GM12892 (cell line): ENCODE measurements around the gene PCF11.

Source experiments
- POLR2A ChIP-seq: IDR thresholded peaks from 2 replicates; pipeline ENCODE4 v1.6.1; 2011; ENCODE audit warnings: low read depth, low read length, control low read depth
- POLR2AphosphoS5 ChIP-seq: IDR thresholded peaks from 2 replicates; pipeline ENCODE4 v1.6.1; 2011; ENCODE audit warnings: low read depth, low read length, control low read depth
- TAF1 ChIP-seq: IDR thresholded peaks from 2 replicates; pipeline ENCODE4 v1.6.1; 2011; ENCODE audit warnings: low read depth, mild to moderate bottlenecking, control low read depth, low read length, borderline replicate concordance

DNA sequence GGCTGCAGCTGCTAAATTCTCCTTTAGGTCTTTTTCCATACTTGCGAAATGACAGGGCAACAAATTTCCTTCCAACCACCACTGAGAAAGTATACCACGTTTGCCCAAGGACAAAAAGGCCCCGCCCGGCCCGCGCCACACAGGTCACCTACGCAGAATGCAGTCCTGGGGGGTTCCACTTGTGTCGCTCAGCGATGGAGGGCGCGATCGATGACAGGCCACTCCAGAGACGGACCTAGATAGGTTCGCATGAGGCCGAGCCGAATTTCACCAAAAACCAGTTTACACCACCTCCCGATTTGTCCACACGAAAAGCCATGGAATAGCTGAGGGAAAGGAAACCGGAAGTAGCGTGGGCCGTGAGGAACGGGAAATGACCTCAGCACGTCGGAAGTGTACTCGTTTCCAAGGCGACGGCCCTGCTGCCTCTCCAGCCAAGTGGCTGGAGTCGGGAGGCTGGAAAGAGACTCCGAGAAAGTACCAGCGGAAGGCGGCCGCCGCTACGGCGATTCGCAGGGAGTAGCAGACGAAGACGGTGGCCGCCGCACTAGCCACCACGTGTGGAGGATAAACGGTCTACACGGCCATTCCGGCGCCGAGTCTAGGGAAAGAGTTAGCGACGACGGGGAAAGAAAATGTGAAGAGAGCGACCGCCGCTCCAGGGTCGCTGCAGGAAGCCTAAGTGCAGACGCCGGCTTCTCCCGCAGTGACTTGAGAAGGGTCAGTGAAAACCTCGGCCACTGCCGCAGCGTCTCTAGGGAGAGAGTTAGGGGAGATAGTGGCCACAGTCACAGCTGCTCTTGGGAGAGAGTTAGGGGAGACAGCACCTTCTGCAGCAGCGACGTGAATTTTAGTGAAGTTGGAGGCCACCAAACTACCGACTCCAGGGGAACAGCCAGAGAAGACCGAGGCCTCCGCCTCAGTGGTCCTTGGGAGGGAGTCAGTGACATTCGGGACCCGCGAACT, 36.7 kb downstream of the PCF11 start, which contains the start of gene ANKRD42:
- TF ChIP-seq POLR2A (0 out of 2 replicates have a peak, but pooled peaks have one; percentile 46), POLR2AphosphoS5 (no peak), TAF1 (no peak)
